DOHH2 (cell line): ENCODE data around the gene JMY.

Experiments
- H3F3A ChIP-seq: fragments of 200-600 bp; sonication (generic), shearing (Covaris generic); 2 replicates; pipeline ENCODE4 v1.6.0; 2016; ENCODE audit warnings: antibody characterized with exemption, mild to moderate bottlenecking; ENCODE audit not compliant: control insufficient read depth, insufficient read depth
- H3K27ac ChIP-seq: fragments of 200-600 bp; sonication (generic); 2 replicates; pipeline ENCODE4 v1.5.1; 2014; ENCODE audit warnings: low read depth, mild to moderate bottlenecking, low read length, moderate library complexity
- H3K27me3 ChIP-seq: fragments of 200-600 bp; sonication (generic); 2 replicates; pipeline ENCODE4 v1.6.1; 2014; ENCODE audit warnings: mild to moderate bottlenecking, low read length, mixed read lengths; ENCODE audit not compliant: control insufficient read depth
- H3K36me3 ChIP-seq: fragments of 200-600 bp; sonication (generic); 2 replicates; pipeline ENCODE4 v1.6.1; 2014; ENCODE audit warnings: mild to moderate bottlenecking, low read length, moderate library complexity, mixed read lengths; ENCODE audit not compliant: control insufficient read depth
- H3K4me1 ChIP-seq: fragments of 200-600 bp; sonication (generic); 2 replicates; pipeline ENCODE4 v1.6.1; 2014; ENCODE audit warnings: mild to moderate bottlenecking, low read length, mixed read lengths; ENCODE audit not compliant: control insufficient read depth
- H3K4me2 ChIP-seq: fragments of 200-600 bp; sonication (generic); 2 replicates; pipeline ENCODE4 v1.6.0; 2014; ENCODE audit warnings: mild to moderate bottlenecking, low read length, moderate library complexity
- H3K4me3 ChIP-seq: fragments of 200-600 bp; sonication (generic); 2 replicates; pipeline ENCODE4 v1.5.1; 2014; ENCODE audit warnings: mild to moderate bottlenecking, low read length, mixed read lengths
- H3K79me2 ChIP-seq: fragments of 200-600 bp; sonication (generic); 2 replicates; pipeline ENCODE4 v1.6.1; 2014; ENCODE audit warnings: mild to moderate bottlenecking, low read length, mixed read lengths; ENCODE audit not compliant: control insufficient read depth
- H3K9me2 ChIP-seq: fragments of 200-600 bp; sonication (generic); replicated peaks from 2 replicates; pipeline ENCODE4 v1.6.1; 2014; ENCODE audit warnings: mild to moderate bottlenecking, low read length, mixed read lengths; ENCODE audit not compliant: control insufficient read depth
- H3K9me3 ChIP-seq: fragments of 200-600 bp; sonication (generic); 2 replicates; pipeline ENCODE4 v1.6.1; 2014; ENCODE audit warnings: antibody characterized with exemption, low read length, mixed read lengths; ENCODE audit not compliant: control insufficient read depth, insufficient read depth
- H4K20me1 ChIP-seq: fragments of 200-600 bp; sonication (generic); 2 replicates; pipeline ENCODE4 v1.6.0; 2014; ENCODE audit warnings: low read depth, mild to moderate bottlenecking, antibody characterized with exemption, low read length, moderate library complexity; ENCODE audit not compliant: control insufficient read depth, insufficient read depth
- EZH2phosphoT487 ChIP-seq: fragments of 200-600 bp; sonication (generic); IDR thresholded peaks from 2 replicates; pipeline ENCODE4 v1.6.1; 2017; ENCODE audit warnings: borderline replicate concordance, mild to moderate bottlenecking, antibody characterized with exemption, low read length, moderate library complexity, mixed read lengths
- TF ChIP-seq, protein P1 (sequence below): fragments of 200-600 bp; sonication (generic); IDR thresholded peaks from one replicate; pipeline ENCODE4 v1.5.1; 2014; ENCODE audit warnings: antibody characterized with exemption, mild to moderate bottlenecking, low read depth, low read length; ENCODE audit not compliant: poor library complexity, severe bottlenecking

The JMY gene, protein sequence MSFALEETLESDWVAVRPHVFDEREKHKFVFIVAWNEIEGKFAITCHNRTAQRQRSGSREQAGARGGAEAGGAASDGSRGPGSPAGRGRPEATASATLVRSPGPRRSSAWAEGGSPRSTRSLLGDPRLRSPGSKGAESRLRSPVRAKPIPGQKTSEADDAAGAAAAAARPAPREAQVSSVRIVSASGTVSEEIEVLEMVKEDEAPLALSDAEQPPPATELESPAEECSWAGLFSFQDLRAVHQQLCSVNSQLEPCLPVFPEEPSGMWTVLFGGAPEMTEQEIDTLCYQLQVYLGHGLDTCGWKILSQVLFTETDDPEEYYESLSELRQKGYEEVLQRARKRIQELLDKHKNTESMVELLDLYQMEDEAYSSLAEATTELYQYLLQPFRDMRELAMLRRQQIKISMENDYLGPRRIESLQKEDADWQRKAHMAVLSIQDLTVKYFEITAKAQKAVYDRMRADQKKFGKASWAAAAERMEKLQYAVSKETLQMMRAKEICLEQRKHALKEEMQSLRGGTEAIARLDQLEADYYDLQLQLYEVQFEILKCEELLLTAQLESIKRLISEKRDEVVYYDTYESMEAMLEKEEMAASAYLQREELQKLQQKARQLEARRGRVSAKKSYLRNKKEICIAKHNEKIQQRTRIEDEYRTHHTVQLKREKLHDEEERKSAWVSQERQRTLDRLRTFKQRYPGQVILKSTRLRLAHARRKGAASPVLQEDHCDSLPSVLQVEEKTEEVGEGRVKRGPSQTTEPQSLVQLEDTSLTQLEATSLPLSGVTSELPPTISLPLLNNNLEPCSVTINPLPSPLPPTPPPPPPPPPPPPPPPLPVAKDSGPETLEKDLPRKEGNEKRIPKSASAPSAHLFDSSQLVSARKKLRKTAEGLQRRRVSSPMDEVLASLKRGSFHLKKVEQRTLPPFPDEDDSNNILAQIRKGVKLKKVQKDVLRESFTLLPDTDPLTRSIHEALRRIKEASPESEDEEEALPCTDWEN

DNA sequence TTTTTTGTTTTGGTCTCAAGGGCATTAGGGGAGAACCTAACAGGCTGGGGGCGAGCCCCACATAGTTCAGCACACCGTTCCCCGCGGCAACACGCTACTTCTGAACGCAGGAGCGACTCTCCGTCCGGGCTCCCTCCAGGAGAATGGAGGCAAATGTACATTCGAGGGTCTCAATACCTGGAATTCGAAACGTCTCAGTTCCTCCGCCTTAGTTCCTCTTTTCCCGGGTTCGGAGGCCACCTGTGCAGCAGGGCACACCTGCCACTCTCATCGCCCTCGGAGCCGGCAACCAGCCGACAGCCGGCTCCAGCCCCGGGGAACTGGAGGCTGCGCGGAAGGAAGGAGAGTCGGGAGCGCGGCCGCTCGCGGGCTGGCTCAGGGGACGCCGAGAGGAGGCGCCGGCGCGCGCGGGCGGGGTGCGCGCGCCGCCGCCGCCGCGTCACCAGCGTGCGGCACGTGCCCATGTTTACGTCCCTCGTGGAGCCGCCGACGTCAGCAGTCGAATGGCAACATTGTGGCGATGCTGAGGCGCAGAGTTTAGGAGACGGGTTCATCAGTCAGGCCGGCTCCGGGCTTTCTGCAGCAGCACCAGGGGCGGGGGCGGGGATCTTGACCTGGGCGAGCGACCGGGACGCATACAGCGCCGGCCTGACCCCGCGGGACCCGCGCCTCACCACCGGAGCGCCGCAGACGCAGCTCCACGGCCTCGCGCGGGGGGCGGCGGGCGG is at the start of gene JMY:
TSS of gene JMY (plus strand) at position 498 of the 728 bp plus-strand sequence. CDS start 520 bp downstream, outside the sequence.
- Histone ChIP-seq H3K27ac (no peak within 1 kb of the TSS), H3K9me3 (no peaks in the 10 kb centered on the region), H3K4me1 (peaks cover 25% of the 10 kb centered on the region), H4K20me1 (peaks cover 5% of the 10 kb centered on the region; the same call in 1 of the 2 replicates), H3K4me2 (peak within 1 kb of the TSS; percentile 98), H3K9me2 (no peaks in the 10 kb centered on the region), H3K27me3 (peaks cover 30% of the 10 kb centered on the region), H3K4me3 (peak within 1 kb of the TSS; percentile 85), H3K36me3 (no peaks in the 10 kb centered on the region), H3F3A (peaks cover 8% of the 10 kb centered on the region), H3K79me2 (peaks cover 25% of the 10 kb centered on the region)
- peak; percentile 31; the same call in 1 of the 2 replicates for TF ChIP-seq EZH2phosphoT487
- TF ChIP-seq, protein P1, sequence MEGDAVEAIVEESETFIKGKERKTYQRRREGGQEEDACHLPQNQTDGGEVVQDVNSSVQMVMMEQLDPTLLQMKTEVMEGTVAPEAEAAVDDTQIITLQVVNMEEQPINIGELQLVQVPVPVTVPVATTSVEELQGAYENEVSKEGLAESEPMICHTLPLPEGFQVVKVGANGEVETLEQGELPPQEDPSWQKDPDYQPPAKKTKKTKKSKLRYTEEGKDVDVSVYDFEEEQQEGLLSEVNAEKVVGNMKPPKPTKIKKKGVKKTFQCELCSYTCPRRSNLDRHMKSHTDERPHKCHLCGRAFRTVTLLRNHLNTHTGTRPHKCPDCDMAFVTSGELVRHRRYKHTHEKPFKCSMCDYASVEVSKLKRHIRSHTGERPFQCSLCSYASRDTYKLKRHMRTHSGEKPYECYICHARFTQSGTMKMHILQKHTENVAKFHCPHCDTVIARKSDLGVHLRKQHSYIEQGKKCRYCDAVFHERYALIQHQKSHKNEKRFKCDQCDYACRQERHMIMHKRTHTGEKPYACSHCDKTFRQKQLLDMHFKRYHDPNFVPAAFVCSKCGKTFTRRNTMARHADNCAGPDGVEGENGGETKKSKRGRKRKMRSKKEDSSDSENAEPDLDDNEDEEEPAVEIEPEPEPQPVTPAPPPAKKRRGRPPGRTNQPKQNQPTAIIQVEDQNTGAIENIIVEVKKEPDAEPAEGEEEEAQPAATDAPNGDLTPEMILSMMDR, result no peak

DNA sequence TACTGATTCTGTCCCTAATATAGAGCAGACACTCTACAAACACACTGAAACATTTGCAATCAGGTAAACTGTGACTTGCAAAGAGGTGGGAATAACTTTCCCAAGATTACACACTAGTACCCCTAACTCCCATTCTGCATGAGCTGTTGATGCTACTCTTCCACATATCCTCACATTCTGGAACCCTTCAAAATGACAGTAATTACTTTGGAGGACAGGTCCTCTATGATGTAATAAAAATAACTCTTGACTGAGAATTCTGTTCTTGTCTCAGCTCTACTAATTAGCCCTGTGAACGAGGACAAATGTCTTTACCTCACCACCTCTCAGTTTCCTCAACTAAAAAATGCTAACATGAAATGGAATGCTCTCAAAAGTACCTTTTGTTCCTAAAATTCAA is 49.5 kb upstream of the JMY start:
- Histone ChIP-seq H3F3A (no peaks in the 10 kb centered on the region), H3K36me3 (no peaks in the 10 kb centered on the region), H3K4me3 (no peak overlapping the region), H3K4me1 (no peaks in the 10 kb centered on the region), H3K27ac (no peak overlapping the region), H4K20me1 (no peaks in the 10 kb centered on the region), H3K4me2 (no peak overlapping the region), H3K9me3 (no peaks in the 10 kb centered on the region), H3K27me3 (no peaks in the 10 kb centered on the region), H3K79me2 (no peaks in the 10 kb centered on the region), H3K9me2 (no peaks in the 10 kb centered on the region)
- no peak for TF ChIP-seq EZH2phosphoT487
- TF ChIP-seq, protein P1, result no peak

DNA sequence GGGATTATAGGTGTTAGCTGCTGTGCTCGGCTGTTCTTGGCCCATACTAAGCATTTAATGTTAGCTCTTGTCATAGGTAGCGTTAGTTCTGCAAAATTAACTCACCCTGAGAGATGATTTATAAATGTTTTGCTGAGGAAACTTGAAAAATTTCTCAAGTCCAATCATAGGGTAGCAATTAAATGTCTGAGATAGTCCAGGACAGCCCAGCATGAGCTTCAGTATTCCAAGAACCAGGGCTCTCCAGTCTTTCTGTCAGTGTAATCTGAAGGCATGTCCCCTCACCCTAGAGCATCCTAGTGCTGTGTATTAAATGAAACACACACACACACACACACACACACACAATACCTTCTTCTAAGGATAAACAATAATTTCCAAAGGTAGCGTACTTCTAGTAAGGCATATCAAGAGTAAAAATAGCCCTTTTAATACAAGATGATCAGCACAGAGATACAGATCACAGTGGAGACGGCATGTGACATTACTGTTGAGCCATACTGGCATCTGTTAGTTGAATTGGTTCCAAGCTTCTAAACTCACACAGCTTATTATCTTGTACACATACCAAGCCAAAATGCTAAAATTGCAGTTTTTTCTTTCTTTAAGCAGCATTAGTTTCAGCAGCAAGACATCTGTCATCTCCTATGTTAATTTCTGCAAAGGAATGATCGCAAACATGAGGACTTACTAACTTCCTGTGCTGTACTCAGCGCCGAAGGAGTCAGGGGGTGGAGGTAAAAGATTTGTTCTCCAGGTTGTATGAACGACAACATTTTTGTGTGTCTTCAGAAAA is 46.3 kb upstream of the JMY start:
- Histone ChIP-seq H3F3A (no peaks in the 10 kb centered on the region), H3K79me2 (no peaks in the 10 kb centered on the region), H4K20me1 (no peaks in the 10 kb centered on the region), H3K9me2 (no peaks in the 10 kb centered on the region), H3K4me1 (no peaks in the 10 kb centered on the region), H3K4me3 (no peak overlapping the region), H3K27ac (no peak overlapping the region), H3K4me2 (no peak overlapping the region), H3K36me3 (no peaks in the 10 kb centered on the region), H3K27me3 (no peaks in the 10 kb centered on the region), H3K9me3 (no peaks in the 10 kb centered on the region)
- no peak for TF ChIP-seq EZH2phosphoT487
- TF ChIP-seq, protein P1, result no peak
